Globus pallidus (tissue), 1 donor: ENCODE measurements around the gene ABCC1.

Experiments used
- DNase-seq: peaks from one replicate; pipeline ENCODE4 v3.0.0-alpha.2; 2015; ENCODE audit warnings: low spot score

Gene ABCC1

DNA sequence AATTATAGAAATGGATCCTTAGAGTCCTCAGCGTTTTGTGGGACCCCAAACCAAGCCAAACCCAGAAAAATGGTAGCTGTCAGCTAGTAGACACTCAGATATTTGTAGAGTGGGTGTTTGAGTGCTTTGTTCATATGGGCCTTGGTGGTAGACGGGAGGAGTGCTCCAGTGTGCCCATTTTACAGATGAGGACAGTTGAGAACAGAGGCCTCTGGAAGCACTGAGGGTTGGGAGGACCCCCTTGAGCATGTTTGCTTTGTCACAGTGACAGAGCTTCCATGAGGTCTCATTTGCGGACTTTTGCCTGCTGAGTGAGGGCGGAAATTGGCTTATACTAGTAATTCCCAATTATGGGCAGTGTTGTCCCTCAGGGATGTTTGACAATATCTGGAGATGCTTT lies 162.2 kb downstream of the ABCC1 start:
- no peak for DNase-seq

DNA sequence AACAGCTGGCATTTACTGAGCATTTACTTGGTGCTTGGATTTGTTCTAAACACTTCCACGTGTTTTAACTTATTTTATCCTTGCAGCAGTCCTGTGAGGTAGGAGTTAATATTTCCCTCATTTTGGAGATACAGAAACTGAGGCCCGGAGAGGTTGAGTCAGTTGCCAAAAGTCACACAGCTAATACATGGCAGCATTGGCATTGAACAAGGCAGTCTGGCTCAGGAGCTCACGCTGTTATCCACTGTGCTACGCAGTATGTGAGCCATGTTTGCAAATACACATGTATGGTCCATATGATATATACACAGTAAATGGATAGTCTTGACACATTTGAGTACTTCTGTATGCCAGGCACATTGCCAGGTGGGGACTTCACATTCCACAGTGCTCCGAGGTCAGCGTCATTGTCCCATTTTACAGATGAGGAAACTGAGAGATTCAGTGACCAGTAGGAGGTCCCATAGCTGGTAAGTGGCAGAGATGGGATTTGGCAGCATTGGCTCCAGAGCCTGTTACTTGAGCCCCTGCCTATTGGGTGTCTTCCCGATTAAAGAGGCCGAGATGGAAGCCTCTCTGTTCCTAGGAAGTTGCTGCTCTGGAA lies 163.1 kb downstream of the ABCC1 start:
- DNase-seq, result no peak

DNA sequence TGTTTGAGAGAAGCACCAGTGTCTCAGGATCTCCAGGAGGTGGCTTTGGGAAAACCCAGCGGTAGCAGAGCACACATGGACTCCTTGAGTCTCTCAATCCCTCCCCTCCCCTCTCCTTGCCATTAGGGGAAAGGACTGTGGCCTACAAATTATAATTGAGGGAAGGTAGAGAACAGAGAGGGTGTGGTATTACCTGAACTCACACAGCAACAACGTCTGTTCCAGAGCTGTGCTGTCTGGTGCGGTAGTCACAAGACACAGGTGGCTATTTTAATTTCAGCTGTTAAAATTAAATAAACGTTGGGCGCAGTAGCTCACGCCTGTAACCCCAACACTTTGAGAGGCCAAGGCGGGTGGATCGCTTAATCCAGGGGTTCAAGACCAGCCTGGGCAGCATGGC lies 163.7 kb downstream of the ABCC1 start:
- no peak for DNase-seq

DNA sequence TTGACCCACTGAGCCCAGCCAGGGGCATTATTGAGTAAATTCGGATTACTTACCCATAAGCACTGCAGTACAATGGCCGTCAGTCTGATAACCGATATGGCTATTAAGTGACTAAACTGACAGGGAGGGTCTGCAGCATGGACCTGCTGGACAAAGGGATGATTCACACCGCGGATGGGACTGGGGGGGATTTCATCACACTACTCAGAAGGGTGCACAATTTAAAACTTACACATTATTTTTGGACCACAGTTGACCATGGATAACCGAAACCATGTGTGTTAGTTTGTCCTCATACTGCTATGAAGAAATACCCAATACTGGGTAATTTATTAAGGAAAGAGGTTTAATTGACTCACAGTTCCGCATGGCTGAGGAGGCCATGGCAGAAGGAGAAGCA lies 167.4 kb downstream of the ABCC1 start:
- DNase-seq, result no peak

DNA sequence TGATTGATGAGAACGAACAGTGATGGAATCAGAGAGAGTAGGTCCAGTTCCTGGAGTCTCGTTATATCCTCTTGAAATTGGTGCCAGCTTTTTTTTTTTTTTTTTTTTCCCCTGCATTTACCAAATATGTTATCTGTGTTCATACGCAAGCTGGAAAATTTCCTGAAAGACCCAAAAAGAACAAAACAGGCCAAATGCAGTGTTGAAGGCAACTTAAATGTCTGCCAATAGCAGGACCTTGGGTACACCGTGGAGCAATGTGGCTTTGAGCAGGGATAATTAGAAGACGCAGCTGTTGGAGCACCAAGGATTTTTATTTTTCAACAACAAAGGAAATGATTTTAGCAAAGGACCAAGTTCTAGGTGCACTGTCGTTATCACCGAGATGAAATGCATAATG lies 168.9 kb downstream of the ABCC1 start:
- DNase-seq, result no peak

DNA sequence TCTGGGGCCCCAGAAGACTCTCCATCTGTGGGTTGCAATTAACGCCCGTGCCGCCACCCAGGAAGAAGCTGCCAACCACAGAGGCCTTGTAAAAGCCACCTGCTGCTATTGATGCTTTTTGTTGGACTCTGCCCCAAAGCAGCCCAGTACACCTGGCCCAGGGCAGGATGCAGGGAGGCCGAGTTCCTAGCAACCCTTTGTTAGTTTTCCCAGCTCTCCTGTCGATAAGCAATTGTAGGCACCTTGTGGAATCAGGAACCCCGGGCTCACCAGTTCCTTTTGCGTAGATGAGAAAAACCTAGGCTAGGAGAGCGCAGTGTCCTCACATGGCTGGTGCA lies 170.6 kb downstream of the ABCC1 start:
- no peak for DNase-seq

DNA sequence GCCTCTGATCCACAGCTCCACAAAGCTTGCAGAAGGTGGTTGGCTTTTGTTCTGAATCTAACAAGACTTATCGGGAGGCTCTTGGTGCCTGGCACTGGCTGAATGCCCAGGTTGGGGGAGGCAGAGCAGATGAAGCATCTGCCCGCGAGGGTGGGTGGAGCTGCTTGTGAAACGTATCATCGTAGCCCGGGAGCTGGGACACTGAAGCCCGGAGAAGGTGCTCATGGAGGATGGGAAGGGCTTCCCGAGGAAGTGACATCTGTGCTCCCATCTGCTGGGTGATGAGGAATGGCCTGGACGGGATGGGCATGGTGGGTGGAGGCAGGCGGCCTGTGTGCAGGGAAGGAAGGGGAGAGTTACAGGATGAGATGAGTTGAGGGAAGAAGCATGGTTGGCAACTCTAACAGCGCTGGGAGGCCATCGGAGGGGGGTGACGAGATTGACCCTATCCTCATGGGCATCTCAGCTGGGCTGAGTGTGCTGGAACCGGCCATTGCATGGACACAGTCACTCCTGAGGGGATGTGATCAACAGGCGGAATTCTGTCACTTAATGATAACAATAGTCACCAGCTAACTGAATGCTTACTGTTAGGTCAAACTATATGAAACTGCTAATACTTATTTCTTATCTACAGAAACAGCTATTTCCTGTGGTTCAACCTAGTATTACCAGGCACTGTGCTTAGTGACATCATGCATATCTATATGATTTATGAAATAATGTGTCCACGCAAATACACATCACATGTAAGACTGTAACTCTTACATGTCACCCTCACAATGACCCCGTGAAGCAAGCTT lies 171.2 kb downstream of the ABCC1 start:
- peak; percentile 37 for DNase-seq

DNA sequence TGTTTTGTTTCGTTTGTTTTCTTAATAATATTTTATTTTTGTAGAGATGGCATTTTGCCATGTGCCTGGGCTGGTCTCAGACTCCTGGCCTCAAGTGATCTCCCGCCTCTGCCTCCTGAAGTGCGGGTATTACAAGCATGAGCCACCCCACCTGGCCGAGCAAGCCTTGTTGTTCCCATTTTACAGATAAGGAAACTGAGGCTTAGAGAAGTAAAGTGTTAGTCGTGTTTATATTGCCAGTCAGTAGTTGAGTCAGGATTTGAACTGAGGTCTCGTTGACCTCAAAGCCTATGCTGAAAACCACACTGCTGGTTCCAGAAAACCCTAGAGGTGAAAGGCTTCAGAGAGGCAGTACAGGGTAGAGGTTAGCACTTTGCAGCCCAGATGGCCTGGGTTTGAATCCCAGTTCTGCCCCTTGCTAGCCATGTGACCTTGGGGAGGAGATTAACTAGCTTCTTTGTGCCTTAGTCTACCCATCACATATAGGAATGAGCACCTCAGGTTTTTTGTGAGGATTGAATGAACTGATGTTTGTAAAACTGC lies 171.8 kb downstream of the ABCC1 start:
- DNase-seq, result no peak

DNA sequence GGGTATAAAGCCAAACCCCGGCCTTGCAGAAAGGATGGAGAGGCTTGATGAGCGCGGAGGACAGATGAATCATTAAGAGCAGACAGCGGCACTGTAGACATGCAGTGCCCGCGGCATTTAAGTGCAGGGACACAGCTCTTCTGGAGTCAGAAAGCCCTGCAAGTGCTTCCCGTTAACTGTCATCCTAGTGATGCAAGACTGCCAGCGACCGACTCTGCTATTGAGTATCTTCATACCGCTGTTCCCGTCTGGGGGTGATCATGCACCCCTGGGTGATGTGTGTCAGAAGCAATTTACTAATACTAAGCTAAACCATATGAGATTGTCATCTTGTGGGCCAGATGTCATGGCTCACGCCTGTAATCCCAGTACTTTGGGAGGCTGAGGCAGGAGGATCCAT lies 172.8 kb downstream of the ABCC1 start:
- DNase-seq, result no peak

DNA sequence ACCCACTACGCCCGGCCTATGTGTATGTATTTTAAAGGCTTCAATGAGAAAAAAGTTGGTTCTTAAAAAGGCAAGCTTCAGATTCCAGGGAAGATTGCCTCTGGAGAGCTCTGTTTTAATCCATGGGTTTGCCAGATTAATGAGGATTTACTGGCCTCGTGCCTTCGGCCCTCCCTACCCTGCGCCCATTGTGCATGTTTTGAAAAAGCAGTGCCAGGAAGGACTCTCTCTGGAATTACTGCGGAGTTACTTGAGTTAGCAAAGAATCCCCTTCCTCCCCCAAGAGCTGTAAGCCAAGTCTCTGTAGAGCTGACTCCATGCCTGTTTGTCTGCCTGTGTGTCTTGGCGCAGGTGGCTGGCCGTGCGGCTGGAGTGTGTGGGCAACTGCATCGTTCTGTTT lies 175.0 kb downstream of the ABCC1 start:
- DNase-seq, result no peak

DNA sequence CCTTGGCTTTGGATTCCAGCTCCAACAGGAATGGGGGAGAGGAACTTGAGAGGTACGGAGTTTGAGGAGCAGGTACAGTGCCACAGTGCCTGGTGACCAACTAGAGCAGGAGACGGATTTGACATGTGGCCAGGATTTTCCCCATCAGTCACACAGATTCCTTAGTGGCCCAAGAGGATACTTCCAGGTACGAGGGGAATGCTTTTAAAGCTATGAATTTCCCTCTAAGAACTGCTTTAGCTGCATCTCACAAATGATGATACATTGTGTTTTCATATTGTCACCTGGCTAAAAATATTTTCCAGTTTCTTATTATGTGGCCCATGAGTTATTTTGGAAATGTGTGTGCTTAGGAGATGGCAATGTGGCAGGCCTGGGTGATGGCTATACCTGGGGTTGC lies 175.6 kb downstream of the ABCC1 start:
- no peak for DNase-seq

DNA sequence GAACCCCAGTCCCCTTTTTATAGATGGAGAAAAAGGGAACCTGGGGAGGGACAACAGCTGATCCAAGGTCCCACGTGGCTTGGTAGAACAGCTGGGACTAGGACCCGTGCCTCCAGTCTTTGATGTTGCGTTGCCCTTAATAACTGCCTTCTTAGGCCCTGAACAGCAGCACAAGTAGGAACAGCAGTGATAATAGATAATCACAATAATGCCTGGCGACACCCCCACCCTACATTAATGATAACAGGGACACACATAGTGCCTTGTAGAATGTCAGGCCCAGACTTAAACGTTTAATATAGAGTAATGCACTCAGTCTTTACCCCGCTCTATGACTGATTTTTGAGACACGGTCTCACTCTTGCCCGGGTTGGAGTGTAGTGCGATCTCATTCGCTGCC lies 177.5 kb downstream of the ABCC1 start:
- DNase-seq, result no peak

DNA sequence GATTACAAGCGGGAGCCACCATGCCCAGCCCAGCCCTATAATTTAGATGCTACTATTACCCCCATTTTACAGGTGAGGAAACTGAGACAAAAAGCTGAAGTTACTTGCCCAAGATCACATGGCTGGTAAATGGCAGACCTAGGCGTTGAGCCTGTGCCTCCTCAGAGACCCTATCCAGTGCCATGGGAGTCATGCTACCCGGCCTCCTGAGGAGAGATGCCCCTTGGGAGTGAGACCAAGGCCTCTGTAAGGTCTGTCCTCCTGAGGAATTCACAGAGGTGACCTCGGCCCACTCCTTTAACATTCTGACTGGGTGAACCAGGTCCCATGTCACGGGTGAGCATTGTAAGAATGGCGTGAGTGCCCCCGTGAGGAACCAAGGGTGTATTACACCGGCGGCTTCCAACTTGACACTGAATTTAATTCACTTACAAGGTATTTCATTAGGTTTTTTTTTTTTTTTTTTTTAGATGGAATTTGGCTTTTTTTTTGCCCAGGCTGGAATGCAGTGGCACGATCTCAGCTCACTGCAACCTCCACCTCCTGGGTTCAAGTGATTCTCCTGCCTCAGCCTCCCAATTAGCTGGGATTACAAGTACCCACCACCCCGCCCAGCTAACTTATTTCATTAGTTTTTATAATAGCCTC lies 178.2 kb downstream of the ABCC1 start:
- peak; percentile 37 for DNase-seq

DNA sequence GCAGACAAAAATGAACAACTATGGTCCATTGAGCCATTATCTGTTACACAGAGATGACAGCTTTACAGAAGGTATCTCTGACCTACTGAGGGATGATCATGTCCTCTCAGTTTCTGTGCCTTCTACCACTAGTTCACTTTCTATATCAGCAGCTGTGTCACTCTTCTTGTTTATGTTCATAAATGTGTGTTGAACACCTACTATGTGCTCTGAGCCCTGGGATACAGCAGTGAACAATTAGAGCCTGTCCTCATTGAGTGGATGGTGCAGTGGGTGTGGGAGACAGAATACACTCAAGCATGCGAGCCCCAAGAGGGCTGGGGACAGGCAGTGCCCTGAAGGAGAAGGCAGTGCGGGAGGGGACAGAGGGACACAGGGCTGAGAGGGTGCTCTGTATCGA lies 181.8 kb downstream of the ABCC1 start:
- no peak for DNase-seq

DNA sequence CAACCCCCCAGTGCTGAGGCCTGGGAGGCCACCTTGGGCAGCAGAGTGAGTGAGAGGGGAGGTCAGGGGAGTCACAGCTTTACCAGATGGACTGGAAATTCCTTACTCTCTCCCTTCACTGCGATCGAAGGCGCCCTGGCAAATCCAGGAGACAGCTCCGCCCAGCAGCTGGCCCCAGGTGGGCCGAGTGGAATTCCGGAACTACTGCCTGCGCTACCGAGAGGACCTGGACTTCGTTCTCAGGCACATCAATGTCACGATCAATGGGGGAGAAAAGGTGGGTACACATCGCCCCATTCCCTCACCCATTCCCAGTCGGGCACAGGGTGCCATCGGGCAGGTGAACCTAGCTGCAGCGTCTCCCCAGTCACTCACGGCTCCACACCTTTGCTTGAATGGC lies 182.2 kb downstream of the ABCC1 start:
- no peak for DNase-seq

DNA sequence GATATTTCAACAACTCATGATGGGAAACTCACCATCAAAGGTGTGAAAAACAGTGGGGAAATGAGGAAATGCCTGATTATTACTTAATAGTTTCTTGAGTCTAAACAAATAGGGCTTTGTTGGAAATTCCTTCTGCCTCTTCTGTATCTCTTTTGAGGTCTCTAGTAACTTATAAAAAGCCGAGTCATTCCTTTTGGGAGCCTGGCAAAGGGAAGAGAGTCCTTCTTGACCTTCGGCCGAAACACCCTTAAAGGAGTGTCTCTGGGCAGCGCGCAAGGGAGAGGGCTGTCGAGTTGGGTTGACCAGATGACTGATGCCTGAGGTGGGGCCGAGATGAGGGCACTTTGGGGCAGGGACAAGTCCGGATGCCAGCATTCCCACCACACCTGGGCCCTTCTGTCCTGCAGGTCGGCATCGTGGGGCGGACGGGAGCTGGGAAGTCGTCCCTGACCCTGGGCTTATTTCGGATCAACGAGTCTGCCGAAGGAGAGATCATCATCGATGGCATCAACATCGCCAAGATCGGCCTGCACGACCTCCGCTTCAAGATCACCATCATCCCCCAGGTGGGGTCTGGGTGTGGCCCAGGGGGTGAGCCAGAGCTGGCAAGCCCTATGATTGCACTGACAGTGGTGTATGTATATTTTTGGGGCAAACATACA lies 184.7 kb downstream of the ABCC1 start:
- no peak for DNase-seq

DNA sequence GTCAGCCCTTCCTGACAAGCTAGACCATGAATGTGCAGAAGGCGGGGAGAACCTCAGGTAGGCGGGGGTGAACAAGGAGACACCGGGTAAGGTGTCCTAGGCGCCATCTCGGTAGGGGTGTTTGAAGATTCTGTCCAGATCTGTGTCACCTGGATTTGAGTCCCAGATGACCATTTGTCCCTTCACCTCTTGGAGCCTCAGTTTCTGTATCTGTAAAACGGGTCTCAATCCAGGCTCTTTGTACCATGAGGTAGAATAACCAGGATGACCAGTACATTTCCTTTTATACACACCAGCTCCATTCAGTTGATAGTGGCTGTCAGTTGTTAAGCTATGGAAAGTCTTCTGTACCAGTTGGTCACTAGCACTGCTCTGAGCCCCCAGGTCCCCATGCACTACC lies 187.2 kb downstream of the ABCC1 start:
- DNase-seq, result no peak

DNA sequence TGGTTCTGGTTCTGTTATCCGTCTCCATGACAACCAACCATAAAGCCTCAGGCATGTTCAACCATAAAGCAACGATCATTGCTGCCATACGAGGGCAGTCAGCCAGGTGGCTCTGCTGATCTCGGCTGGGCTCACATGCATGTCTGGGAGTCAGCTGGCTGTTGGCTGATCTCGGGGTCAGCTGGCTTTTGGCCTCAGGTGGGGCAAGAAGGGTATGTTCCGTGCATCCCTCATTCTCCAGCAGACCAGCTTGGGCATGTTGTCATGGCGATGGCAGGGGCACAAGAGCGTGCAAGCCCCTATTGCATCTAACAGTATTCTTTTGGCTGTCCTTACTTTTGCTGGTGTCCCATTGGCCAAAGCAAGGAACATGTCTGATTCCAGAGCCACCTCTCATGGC lies 187.7 kb downstream of the ABCC1 start:
- DNase-seq, result no peak

DNA sequence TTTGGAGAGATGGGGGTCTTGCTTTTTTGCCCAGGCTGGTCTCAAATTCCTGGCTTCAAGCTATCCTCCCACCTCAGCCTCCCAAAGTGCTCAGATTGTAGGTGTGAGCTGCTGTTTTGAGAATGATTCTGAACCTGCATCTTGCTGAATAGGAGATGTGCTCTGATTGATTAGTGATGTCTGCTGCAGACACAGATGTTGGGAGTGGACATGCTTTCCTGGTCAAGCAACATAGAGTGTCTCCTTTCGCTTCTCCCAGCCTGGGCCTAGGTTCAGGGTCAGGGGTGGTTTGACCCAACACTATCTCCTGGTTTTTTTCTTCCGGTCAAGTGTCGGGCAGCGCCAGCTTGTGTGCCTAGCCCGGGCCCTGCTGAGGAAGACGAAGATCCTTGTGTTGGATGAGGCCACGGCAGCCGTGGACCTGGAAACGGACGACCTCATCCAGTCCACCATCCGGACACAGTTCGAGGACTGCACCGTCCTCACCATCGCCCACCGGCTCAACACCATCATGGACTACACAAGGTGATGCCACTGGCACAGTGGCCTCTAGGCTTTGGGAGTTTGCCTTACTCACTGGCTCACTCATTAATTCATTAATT lies 188.7 kb downstream of the ABCC1 start:
- no peak for DNase-seq

DNA sequence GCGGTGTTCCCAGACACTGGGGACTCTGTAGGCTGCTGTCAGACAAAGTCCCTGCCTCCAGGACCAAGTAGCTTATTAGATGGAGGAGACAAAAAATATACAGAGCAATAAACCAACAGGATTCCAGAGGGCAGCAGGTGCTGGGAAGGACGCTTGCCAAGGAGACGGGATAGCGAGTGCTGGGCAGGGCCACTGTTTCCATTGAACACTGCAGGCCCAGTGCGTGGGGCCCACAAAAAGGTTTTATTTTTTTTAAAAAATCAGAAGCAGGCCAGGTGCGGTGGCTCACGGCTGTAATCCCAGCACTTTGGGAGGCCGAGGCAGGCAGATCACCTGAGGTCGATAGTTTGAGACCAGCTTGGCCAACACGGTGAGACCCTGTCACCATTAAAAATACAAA lies 189.6 kb downstream of the ABCC1 start:
- DNase-seq, result no peak

DNA sequence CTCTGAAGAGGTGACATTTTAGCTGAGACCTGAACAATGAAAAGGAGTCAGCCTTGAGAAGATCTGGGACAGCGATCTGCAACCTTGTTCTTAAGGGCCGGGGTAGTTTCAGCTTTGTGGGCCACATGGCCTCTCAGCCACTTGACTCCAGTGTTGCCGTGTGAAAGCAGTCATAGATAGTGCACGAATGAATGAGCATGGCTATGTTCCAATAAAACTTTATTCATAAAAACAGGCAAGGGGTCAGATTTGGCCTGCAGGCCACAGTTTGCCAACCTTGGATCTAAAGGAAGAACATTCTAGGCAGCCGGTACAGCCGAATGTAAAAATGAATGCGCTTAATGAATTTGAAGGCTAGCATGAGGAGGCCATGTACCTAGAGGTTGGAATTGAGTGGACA lies 190.4 kb downstream of the ABCC1 start:
- DNase-seq, result no peak

DNA sequence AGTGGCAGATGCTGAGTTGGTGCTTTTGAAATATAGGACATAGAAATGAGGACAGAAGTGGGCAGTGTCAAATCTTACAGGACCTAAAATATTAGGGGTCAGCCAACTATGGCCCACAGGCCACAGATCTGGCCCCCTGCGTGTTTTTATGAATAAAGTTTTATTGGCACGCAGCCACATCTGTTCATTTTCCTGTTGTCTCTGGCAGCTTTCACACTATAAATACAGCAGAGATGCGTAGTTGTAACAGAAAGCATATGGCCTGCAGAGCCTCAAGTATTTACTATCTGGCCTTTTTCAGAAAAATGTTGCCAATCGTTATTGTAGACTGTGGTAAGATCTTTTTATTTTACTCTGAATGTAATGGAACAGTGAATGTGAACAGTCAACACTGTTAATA lies 191.1 kb downstream of the ABCC1 start:
- no peak for DNase-seq
